GM12874 (cell line): ENCODE results near the gene AKT1.

Experiments used
- CTCF ChIP-seq: IDR thresholded peaks from 2 replicates; pipeline ENCODE4 v1.5.1; 2011; ENCODE audit warnings: low read depth, mild to moderate bottlenecking, control low read depth, low read length, moderate library complexity; ENCODE audit not compliant: insufficient read depth

The AKT1 gene

GRCh38 chr14:104742586-104743455 lies 52.7 kb downstream of the AKT1 start:
- TF ChIP-seq CTCF, result no peak

- no peak for TF ChIP-seq CTCF
Measured at GRCh38 chr14:104741803-104742251, 53.7 kb downstream of the AKT1 start.

DNA sequence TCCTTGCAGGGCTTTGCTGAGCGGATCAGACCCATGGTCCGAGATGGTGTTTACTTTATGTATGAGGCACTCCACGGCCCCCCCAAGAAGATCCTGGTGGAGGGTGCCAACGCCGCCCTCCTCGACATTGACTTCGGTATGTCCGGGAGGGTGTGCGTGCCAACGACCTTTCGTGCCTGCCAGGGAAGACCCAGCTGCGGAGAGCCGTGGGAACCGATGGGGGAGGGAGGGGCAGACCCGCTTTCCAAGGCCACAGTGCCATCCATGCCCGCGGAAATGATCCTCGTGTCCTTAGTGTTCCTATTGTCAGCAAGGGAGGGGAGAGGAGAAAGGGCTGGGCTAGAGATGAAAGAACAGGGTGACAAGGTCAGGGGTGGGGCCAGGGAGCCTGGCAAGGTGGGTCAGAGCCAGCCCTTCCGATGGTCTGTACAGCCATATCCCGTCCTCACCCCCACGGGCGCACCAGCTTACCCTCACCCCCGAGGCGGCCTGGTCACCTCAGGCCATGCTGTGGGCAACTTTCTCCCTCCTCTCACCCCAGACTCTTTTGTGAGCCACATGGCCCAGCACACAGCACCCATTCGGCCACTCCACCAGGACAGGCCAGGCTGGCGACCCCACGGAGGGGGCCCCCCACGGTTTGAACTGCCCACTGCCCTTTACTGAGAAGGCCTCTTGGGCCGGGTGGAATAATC lies 54.3 kb downstream of the AKT1 start:
- no peak for TF ChIP-seq CTCF

GRCh38 chr14:104739546-104740516 lies 55.7 kb downstream of the AKT1 start:
- no peak for TF ChIP-seq CTCF

- TF ChIP-seq CTCF, result no peak
Measured at GRCh38 chr14:104739026-104739425, 56.5 kb downstream of the AKT1 start.

DNA sequence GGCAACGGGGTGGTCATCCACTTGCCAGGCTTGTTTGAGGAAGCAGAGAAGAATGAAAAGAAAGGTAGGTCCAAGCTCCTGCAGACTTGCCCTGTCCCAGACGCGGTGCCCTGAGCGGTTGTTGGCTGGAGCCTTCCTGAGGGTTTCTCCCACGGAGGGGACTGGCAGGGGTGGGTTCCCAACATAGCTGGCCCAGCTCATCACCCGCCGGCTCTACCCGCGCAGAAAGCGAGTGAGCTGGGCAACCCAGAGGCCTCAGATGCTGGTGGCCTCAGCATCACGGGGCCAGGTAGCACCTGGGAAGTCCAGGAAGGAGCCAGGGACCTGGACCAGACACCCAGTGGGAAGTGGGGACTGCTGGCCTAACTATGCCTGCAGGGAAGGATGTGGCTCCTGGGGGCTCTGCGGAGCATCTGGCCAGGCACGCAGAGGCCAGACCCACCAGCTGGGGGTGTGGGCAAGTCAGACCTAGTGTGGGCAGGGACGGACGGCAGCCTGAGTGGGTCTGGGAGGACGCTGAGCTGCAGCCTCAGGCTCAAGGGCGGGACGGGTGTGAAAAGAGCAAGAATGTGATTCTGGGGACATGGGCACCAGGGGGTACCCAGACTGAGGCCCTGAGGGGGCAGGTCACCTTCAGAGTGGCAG lies 57.1 kb downstream of the AKT1 start:
- no peak for TF ChIP-seq CTCF
